AG09319 (cell line): Measurements from ENCODE around the gene GARIN3.
"Not testable (repeated sequence)": the region's sequence is repeated elsewhere in the genome, so short reads cannot be mapped to it uniquely, and the experiment has no call there.

ENCODE experiments used
- DNase-seq: peaks from one replicate; pipeline ENCODE4 v3.0.0-alpha.2; 2010; ENCODE audit warnings: low read depth; ENCODE audit errors: extremely low read depth
- CTCF ChIP-seq: IDR thresholded peaks from 2 replicates; pipeline ENCODE4 v1.5.1; 2011; ENCODE audit warnings: low read depth, mild to moderate bottlenecking, inconsistent platforms, low read length, moderate library complexity

Gene GARIN3

GRCh38 chr5:157193699-157194424 is 27.8 kb upstream of the GARIN3 start:
- no peak for TF ChIP-seq CTCF
- no peak for DNase-seq

- no peak for DNase-seq
- no peak for TF ChIP-seq CTCF
These were observed 23.2 kb upstream of the GARIN3 start for GRCh38 chr5:157189223-157189622.

- DNase-seq = no peak
- TF ChIP-seq CTCF = no peak
These were observed 22.2 kb upstream of the GARIN3 start for GRCh38 chr5:157188270-157188669.

GRCh38 chr5:157187046-157187754 is 21.1 kb upstream of the GARIN3 start:
- no peak for DNase-seq
- TF ChIP-seq CTCF = no peak

- DNase-seq = no peak
- no peak for TF ChIP-seq CTCF
These were observed 20.4 kb upstream of the GARIN3 start for GRCh38 chr5:157186309-157187045.

- DNase-seq = not testable (repeated sequence)
These were observed 19.1 kb upstream of the GARIN3 start for GRCh38 chr5:157185122-157185521.

GRCh38 chr5:157184117-157184670 is 18.1 kb upstream of the GARIN3 start:
- DNase-seq = no peak
- no peak for TF ChIP-seq CTCF
